H9 (cell line): ENCODE results near the gene HUNK. TPM values are rescaled to one million over a fixed set of nuclear protein-coding genes. Genes with fewer than 3 reads are reported as not detected.

ENCODE experiments used
- DNase-seq: peaks from one replicate; pipeline ENCODE4 v3.0.0-alpha.2; 2017
- H2AFZ ChIP-seq: one replicate; pipeline ENCODE4 v1.6.1; 2013; ENCODE audit warnings: mild to moderate bottlenecking, low read length, control low read depth, moderate library complexity
- H2AK5ac ChIP-seq: 2 replicates; pipeline ENCODE4 v1.6.1; 2013; ENCODE audit warnings: low read length, control low read depth, mixed read lengths; ENCODE audit not compliant: insufficient read length
- H2BK120ac ChIP-seq: one replicate; pipeline ENCODE4 v1.6.1; 2013; ENCODE audit warnings: low read depth, mild to moderate bottlenecking, low read length, control low read depth, inconsistent platforms; ENCODE audit not compliant: poor library complexity, severe bottlenecking
- H2BK12ac ChIP-seq: 2 replicates; pipeline ENCODE4 v1.6.1; 2013; ENCODE audit warnings: low read length, control low read depth, mixed read lengths, low read depth; ENCODE audit not compliant: insufficient read length
- H2BK15ac ChIP-seq: 2 replicates; pipeline ENCODE4 v1.6.1; 2013; ENCODE audit warnings: low read depth, low read length, control low read depth
- H2BK20ac ChIP-seq: one replicate; pipeline ENCODE4 v1.6.1; 2013; ENCODE audit warnings: low read depth, mild to moderate bottlenecking, low read length, control low read depth, inconsistent platforms; ENCODE audit not compliant: poor library complexity, severe bottlenecking
- H2BK5ac ChIP-seq: 2 replicates; pipeline ENCODE4 v1.6.1; 2013; ENCODE audit warnings: low read length, control low read depth, mixed read lengths; ENCODE audit not compliant: insufficient read length
- H3K14ac ChIP-seq: 2 replicates; pipeline ENCODE4 v1.6.1; 2013; ENCODE audit warnings: low read length, control low read depth; ENCODE audit not compliant: insufficient read depth
- H3K18ac ChIP-seq: 2 replicates; pipeline ENCODE4 v1.6.1; 2013; ENCODE audit warnings: low read depth, mild to moderate bottlenecking, mixed read lengths, low read length, control low read depth; ENCODE audit not compliant: insufficient read length
- H3K23ac ChIP-seq: 2 replicates; pipeline ENCODE4 v1.6.1; 2013; ENCODE audit warnings: low read length, control low read depth, mixed read lengths, low read depth; ENCODE audit not compliant: insufficient read length
- H3K23me2 ChIP-seq: 2 replicates; pipeline ENCODE4 v1.6.1; 2013; ENCODE audit warnings: low read depth, mild to moderate bottlenecking, mixed read lengths, low read length, control low read depth; ENCODE audit not compliant: insufficient read length, poor library complexity, severe bottlenecking
- H3K27ac ChIP-seq: 2 replicates; pipeline ENCODE4 v1.5.1; 2013; ENCODE audit warnings: low read length, control low read depth, mixed read lengths, low read depth; ENCODE audit not compliant: insufficient read length
- H3K27me3 ChIP-seq: 2 replicates; pipeline ENCODE4 v1.6.1; 2013; ENCODE audit warnings: low read length, control low read depth, inconsistent platforms; ENCODE audit not compliant: insufficient read depth
- H3K4ac ChIP-seq: 2 replicates; pipeline ENCODE4 v1.6.1; 2013; ENCODE audit warnings: low read depth, mild to moderate bottlenecking, control low read depth, inconsistent platforms, low read length, moderate library complexity
- H3K4me1 ChIP-seq: 2 replicates; pipeline ENCODE4 v1.6.1; 2013; ENCODE audit warnings: low read length, control low read depth, inconsistent platforms; ENCODE audit not compliant: insufficient read depth
- H3K4me2 ChIP-seq: 2 replicates; pipeline ENCODE4 v1.6.1; 2013; ENCODE audit warnings: low read length, control low read depth, mixed read lengths; ENCODE audit not compliant: insufficient read length, insufficient read depth
- H3K56ac ChIP-seq: 2 replicates; pipeline ENCODE4 v1.6.1; 2013; ENCODE audit warnings: low read depth, mild to moderate bottlenecking, mixed read lengths, low read length, control low read depth; ENCODE audit not compliant: insufficient read length
- H3K79me1 ChIP-seq: 2 replicates; pipeline ENCODE4 v1.6.1; 2013; ENCODE audit warnings: low read depth, mild to moderate bottlenecking, moderate library complexity, low read length, control low read depth, inconsistent platforms; ENCODE audit not compliant: insufficient read depth, poor library complexity, severe bottlenecking
- H3K79me2 ChIP-seq: 2 replicates; pipeline ENCODE4 v1.6.1; 2013; ENCODE audit warnings: low read length, control low read depth, inconsistent platforms; ENCODE audit not compliant: insufficient read depth
- H3K9ac ChIP-seq: 2 replicates; pipeline ENCODE4 v1.6.1; 2013; ENCODE audit warnings: low read length, control low read depth, mixed read lengths; ENCODE audit not compliant: insufficient read length; ENCODE audit errors: extremely low read depth
- H3K9me3 ChIP-seq: one replicate; pipeline ENCODE4 v1.6.1; 2013; ENCODE audit warnings: low read depth, low read length, inconsistent platforms; ENCODE audit not compliant: control insufficient read depth
- H3T11ph ChIP-seq: one replicate; pipeline ENCODE4 v1.6.1; 2013; ENCODE audit warnings: mild to moderate bottlenecking, low read length, control low read depth, inconsistent platforms
- H4K20me1 ChIP-seq: one replicate; pipeline ENCODE4 v1.6.1; 2013; ENCODE audit not compliant: control insufficient read depth, insufficient read length, insufficient read depth
- H4K5ac ChIP-seq: 2 replicates; pipeline ENCODE4 v1.6.1; 2013; ENCODE audit warnings: low read depth, mild to moderate bottlenecking, mixed read lengths, low read length, control low read depth; ENCODE audit not compliant: insufficient read length
- H4K8ac ChIP-seq: replicated peaks from 2 replicates; pipeline ENCODE4 v1.6.1; 2013; ENCODE audit warnings: low read length, control low read depth, mixed read lengths, low read depth; ENCODE audit not compliant: insufficient read length
- H4K91ac ChIP-seq: 2 replicates; pipeline ENCODE4 v1.6.1; 2013; ENCODE audit warnings: low read depth, mild to moderate bottlenecking, moderate library complexity, mixed read lengths, low read length, control low read depth; ENCODE audit not compliant: insufficient read length
- H3K27ac Mint-ChIP-seq, 3 experiments: 2 replicates in 2 of 3; 3 replicates in 1 of 3; pipeline ENCODE4 v1.8.0; 2020 to 2021; ENCODE audit warnings: mixed read lengths in 3 of 3, mild to moderate bottlenecking in 1 of 3, moderate library complexity in 1 of 3
- H3K27me3 Mint-ChIP-seq: 2 replicates; pipeline ENCODE4 v1.8.0; 2021; ENCODE audit warnings: low read depth, mild to moderate bottlenecking, moderate library complexity, mixed read lengths
- H3K36me3 Mint-ChIP-seq, 3 experiments: 2 replicates in 2 of 3; 3 replicates in 1 of 3; pipeline ENCODE4 v1.8.0; 2020 to 2021; ENCODE audit warnings: low read depth in 3 of 3, mixed read lengths in 3 of 3; ENCODE audit not compliant: insufficient read depth in 1 of 3
- H3K4me1 Mint-ChIP-seq, 2 experiments: 2 replicates each; pipeline ENCODE4 v1.8.0; 2020; ENCODE audit warnings: mixed read lengths in 2 of 2
- H3K4me3 Mint-ChIP-seq, 2 experiments: 2 replicates in 1 of 2; 3 replicates in 1 of 2; pipeline ENCODE4 v1.8.0; 2020 to 2021; ENCODE audit warnings: mild to moderate bottlenecking in 2 of 2, mixed read lengths in 2 of 2, moderate library complexity in 1 of 2
- H3K9me3 Mint-ChIP-seq, 2 experiments: 2 replicates in 1 of 2; 3 replicates in 1 of 2; pipeline ENCODE4 v1.8.0; 2020; ENCODE audit warnings: mild to moderate bottlenecking in 2 of 2, mixed read lengths in 2 of 2, moderate library complexity in 1 of 2
- CTCF ChIP-seq: fragments of 200-600 bp; sonication (generic); conservative IDR thresholded peaks from 3 replicates; pipeline ENCODE4 v1.8.0; 2021; ENCODE audit warnings: antibody characterized with exemption, mild to moderate bottlenecking
- WGBS: extraction: QIAGEN DNeasy Blood & Tissue Kit; methylation state at CpG from one replicate; pipeline ENCODE4 v1.1.7; 2013; ENCODE audit warnings: missing lambda C conversion rate, low lambda C conversion rate, mixed read lengths; ENCODE audit not compliant: insufficient read length; ENCODE audit errors: extremely low coverage; 5-methylcytosine and 5-hydroxymethylcytosine counted together
- total RNA-seq: library from RNA; stranded (reverse); gene quantifications from 2 replicates; pipeline ENCODE4 v1.2.1, GENCODE V29; 2021

Gene HUNK
- total RNA-seq, 1 experiment from 2014 or later = 5.8 TPM

GRCh38 chr21:31889460-31889859, 16.6 kb downstream of the HUNK start:
- H3K23me2 ChIP-seq = no peaks in the 10 kb centered on the region
- Mint-ChIP-seq H3K9me3 (peaks cover 0 to 3% of the 10 kb centered on the region in 2 experiments; a peak in 1 of 5 replicates), H3K36me3 (no peaks in the 10 kb centered on the region), H3K4me3 (no peak overlapping the region; a peak in 1 of 5 replicates), H3K27me3 (no peaks in the 10 kb centered on the region), H3K4me1 (peaks cover 26 to 40% of the 10 kb centered on the region in 2 experiments), H3K27ac (no peak overlapping the region; a peak in 1 of 7 replicates)
- no peak overlapping the region for H2BK5ac ChIP-seq
- H3K9me3 ChIP-seq = no peaks in the 10 kb centered on the region
- H3K79me2 ChIP-seq = no peaks in the 10 kb centered on the region
- H3K4me2 ChIP-seq = no peak overlapping the region
- no peak overlapping the region for H3K4ac ChIP-seq
- no peak overlapping the region for H2AK5ac ChIP-seq
- H3K23ac ChIP-seq = no peak overlapping the region
- no peak overlapping the region for H3K9ac ChIP-seq
- H3K4me1 ChIP-seq = peaks cover 7% of the 10 kb centered on the region; the same call in 1 of the 2 replicates
- H3K14ac ChIP-seq = no peak overlapping the region
- no peak overlapping the region for H2BK15ac ChIP-seq
- H3K18ac ChIP-seq = no peak overlapping the region
- H3K27me3 ChIP-seq = no peaks in the 10 kb centered on the region
- no peak overlapping the region for H3K27ac ChIP-seq
- no CpG with 5 or more reads among the region's 2 CpGs for WGBS
- H4K8ac ChIP-seq = no peak overlapping the region
- no peak overlapping the region for H2BK12ac ChIP-seq
- no peaks in the 10 kb centered on the region for H3K79me1 ChIP-seq
- H4K5ac ChIP-seq = no peak overlapping the region
- H3K56ac ChIP-seq = no peak overlapping the region
- no peaks in the 10 kb centered on the region for H4K20me1 ChIP-seq
- H2BK20ac ChIP-seq = no peak overlapping the region
- no peak for DNase-seq
- no peak overlapping the region for H4K91ac ChIP-seq
- H2BK120ac ChIP-seq = no peak overlapping the region
- no peak for TF ChIP-seq CTCF
- H2AFZ ChIP-seq = no peak overlapping the region
- no peak overlapping the region for H3T11ph ChIP-seq
